Superior temporal gyrus (tissue), 1 donor: ENCODE results near the gene CCDC137.

Experiments used
- DNase-seq: peaks from one replicate; pipeline ENCODE4 v3.0.0-alpha.2; 2016; ENCODE audit errors: extremely low spot score

The CCDC137 gene

GRCh38 chr17:81683208-81683583 lies 16.7 kb downstream of the CCDC137 start:
- DNase-seq = no peak

- peak; percentile 99 for DNase-seq
Measured at GRCh38 chr17:81683584-81684441, 17.3 kb downstream of the CCDC137 start, which contains the start of the genes ARL16 and HGS. Gene ARL16, minus strand, starts transcription at chr17:81683797. Its CDS starts 44 bp downstream, at chr17:81683753. Gene HGS, plus strand, starts transcription at chr17:81684011. Its CDS starts 56 bp downstream, at chr17:81684067.

- DNase-seq = no peak
Measured at GRCh38 chr17:81684442-81684911, 17.9 kb downstream of the CCDC137 start.

- DNase-seq = no peak
Measured at GRCh38 chr17:81685108-81685507, 18.6 kb downstream of the CCDC137 start.

GRCh38 chr17:81686614-81687013 lies 20.1 kb downstream of the CCDC137 start:
- DNase-seq = no peak

- DNase-seq = no peak
Measured at GRCh38 chr17:81687770-81688541, 21.4 kb downstream of the CCDC137 start.

- DNase-seq = no peak
Measured at GRCh38 chr17:81688616-81689015, 22.1 kb downstream of the CCDC137 start.

- no peak for DNase-seq
Measured at GRCh38 chr17:81690066-81690465, 23.5 kb downstream of the CCDC137 start.

- no peak for DNase-seq
Measured at GRCh38 chr17:81690549-81690948, 24.0 kb downstream of the CCDC137 start.

- no peak for DNase-seq
Measured at GRCh38 chr17:81691196-81691595, 24.7 kb downstream of the CCDC137 start.

- DNase-seq = no peak
Measured at GRCh38 chr17:81691608-81692007, 25.1 kb downstream of the CCDC137 start.

GRCh38 chr17:81693509-81694210 lies 27.1 kb downstream of the CCDC137 start:
- no peak for DNase-seq

- no peak for DNase-seq
Measured at GRCh38 chr17:81694810-81695209, 28.3 kb downstream of the CCDC137 start.

GRCh38 chr17:81695211-81695610 lies 28.7 kb downstream of the CCDC137 start:
- DNase-seq = no peak

GRCh38 chr17:81695801-81696200 lies 29.3 kb downstream of the CCDC137 start:
- no peak for DNase-seq

GRCh38 chr17:81696218-81696941 lies 29.8 kb downstream of the CCDC137 start:
- no peak for DNase-seq

- DNase-seq = no peak
Measured at GRCh38 chr17:81697261-81698044, 30.9 kb downstream of the CCDC137 start.

GRCh38 chr17:81700353-81701287 lies 34.1 kb downstream of the CCDC137 start:
- no peak for DNase-seq
